ENCODE measurements around the gene HSD3B2.

Gene HSD3B2

GRCh38 chr1:119463569-119463968, 48.6 kb downstream of the HSD3B2 start:
- no peak for DNase-seq (ENCODE audit: low spot score)

GRCh38 chr1:119466445-119466844, 51.5 kb downstream of the HSD3B2 start:
- no peak for DNase-seq (ENCODE audit: low spot score)

DNA sequence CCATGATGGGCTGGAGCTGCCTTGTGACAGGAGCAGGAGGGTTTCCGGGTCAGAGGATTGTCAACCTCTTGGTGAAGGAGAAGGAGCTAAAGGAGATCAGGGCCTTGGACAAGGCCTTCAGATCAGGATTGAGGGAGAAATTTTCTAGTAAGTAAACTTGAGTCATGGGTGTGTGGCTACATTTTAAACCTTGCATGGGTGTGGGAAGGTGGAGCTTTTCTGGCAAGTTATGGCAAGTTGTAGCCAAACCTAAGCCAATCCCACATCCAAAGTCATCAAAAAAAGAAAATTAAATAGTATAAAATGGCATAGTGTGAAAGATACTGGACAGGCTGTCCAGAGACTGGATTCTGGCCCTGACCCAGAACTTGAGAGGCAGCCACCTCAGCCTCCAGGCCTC, 52.3 kb downstream of the HSD3B2 start:
- DNase-seq (ENCODE audit: low spot score): no peak

DNA sequence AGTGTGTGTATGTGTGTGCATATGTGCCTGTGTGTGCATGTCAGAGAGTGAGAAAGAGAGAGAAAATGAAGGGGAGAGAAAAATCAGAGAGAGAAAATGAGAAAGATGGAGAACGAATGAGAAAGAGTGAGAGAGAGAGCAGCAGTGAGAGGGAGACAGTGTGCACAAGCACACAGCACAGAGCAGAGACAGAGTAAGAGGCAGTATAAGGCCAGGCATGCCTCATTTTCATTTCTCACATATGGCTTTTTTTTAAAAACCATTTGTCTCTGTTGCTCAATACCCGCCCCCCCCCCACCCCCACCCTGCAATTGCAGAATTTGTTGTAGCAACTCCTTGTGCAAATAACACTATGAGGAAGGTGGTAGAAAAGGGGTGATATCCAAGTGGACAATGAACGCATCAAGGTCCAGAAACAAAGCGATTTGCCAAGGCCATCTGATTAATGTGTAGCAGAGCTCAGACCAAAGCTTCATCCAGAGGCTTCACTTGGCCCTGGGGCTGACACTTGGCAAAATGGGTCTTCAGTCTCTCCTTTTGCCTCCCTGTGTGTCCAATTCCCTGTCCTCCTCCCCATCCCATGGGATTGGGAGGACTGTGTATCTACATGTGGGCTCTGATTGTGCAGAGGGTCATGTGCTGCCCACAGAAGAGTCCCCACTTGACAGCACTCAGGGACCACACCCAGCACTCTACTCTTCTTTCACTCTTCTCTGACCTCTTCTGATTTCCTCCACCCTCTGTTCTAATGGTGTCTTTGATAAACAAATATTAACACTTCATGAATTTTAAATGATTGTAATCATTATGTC, 53.1 kb downstream of the HSD3B2 start:
- DNase-seq (ENCODE audit: low spot score): no peak

GRCh38 chr1:119469741-119470140, 54.8 kb downstream of the HSD3B2 start:
- no peak for DNase-seq (ENCODE audit: low spot score)

DNA sequence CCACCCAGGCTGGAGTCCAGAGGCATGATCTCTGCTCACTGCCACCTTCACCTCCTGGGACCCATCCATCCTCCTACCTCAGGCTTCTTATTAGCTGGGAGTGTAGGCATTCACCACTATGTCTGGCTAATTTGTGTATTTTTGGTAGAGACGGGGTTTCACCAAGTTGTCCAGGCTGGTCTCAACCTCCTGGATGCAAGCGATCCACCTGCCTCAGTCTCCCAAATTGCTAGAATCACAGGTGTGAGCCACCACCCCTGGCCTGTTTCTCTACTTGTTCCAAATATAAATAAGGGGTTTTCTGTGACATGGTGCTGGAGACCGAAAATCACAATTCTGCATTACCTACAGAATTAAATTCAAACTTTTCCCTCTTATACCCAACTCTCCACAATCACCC, 55.4 kb downstream of the HSD3B2 start:
- no peak for DNase-seq (ENCODE audit: low spot score)

DNA sequence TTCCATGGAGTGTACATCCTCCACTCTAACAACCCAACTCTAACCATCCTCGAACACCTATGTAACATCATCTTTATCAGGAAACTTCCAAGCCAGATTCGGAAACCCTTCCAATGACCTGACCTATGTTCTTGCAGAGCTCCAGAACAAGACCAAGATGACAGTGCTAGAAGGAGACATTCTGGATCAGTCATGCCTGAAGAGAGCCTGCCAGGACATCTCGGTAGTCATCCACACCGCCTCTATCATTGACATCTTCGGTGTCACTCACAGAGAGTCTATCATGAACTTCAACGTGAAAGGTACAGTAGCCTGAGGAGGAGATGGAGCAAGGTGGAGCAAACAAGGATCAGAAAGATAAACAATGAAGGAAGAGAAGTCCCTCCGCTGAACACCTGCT, 56.0 kb downstream of the HSD3B2 start:
- DNase-seq (ENCODE audit: low spot score): no peak

- no peak for DNase-seq (ENCODE audit: low spot score)
Observed at GRCh38 chr1:119471566-119471965, 56.6 kb downstream of the HSD3B2 start.

- no peak for DNase-seq (ENCODE audit: low spot score)
Observed at GRCh38 chr1:119472080-119472818, 57.3 kb downstream of the HSD3B2 start.
